Loucy (cell line): Measurements from ENCODE around the gene VPREB1.
"Not testable (repeated sequence)": the region's sequence is repeated elsewhere in the genome, so short reads cannot be mapped to it uniquely, and the experiment has no call there.

ENCODE experiments used
- H2AFZ ChIP-seq: fragments of 200-600 bp; sonication (generic); 2 replicates; pipeline ENCODE4 v1.6.0; 2016; ENCODE audit warnings: antibody characterized with exemption, mild to moderate bottlenecking, low read length, moderate library complexity
- H3F3A ChIP-seq: fragments of 200-600 bp; 2 replicates; pipeline ENCODE4 v1.6.0; 2016; ENCODE audit warnings: antibody characterized with exemption, low read depth, mild to moderate bottlenecking
- H3K27me3 ChIP-seq: fragments of 200-600 bp; sonication (generic); 2 replicates; pipeline ENCODE4 v1.6.1; 2014; ENCODE audit warnings: low read length, mild to moderate bottlenecking; ENCODE audit not compliant: insufficient read depth, poor library complexity, severe bottlenecking
- H3K36me3 ChIP-seq: fragments of 200-600 bp; sonication (generic); 2 replicates; pipeline ENCODE4 v1.6.1; 2016; ENCODE audit warnings: low read length; ENCODE audit not compliant: insufficient read depth
- H3K4me1 ChIP-seq: fragments of 200-600 bp; sonication (generic); 2 replicates; pipeline ENCODE4 v1.5.1; 2014; ENCODE audit warnings: low read length, mild to moderate bottlenecking; ENCODE audit not compliant: insufficient read depth, poor library complexity, severe bottlenecking
- H3K4me2 ChIP-seq: fragments of 200-600 bp; sonication (generic); 2 replicates; pipeline ENCODE4 v1.6.0; 2014; ENCODE audit warnings: antibody characterized with exemption, low read length, low read depth, mild to moderate bottlenecking; ENCODE audit not compliant: poor library complexity, severe bottlenecking
- H3K4me3 ChIP-seq: fragments of 200-600 bp; sonication (generic); 2 replicates; pipeline ENCODE4 v1.5.1; 2014; ENCODE audit warnings: low read length, mild to moderate bottlenecking, mixed read lengths; ENCODE audit not compliant: poor library complexity, severe bottlenecking
- H3K79me2 ChIP-seq: fragments of 200-600 bp; sonication (generic); 2 replicates; pipeline ENCODE4 v1.6.1; 2014; ENCODE audit warnings: low read length; ENCODE audit not compliant: insufficient read depth
- H3K9ac ChIP-seq: fragments of 200-600 bp; sonication (generic); 2 replicates; pipeline ENCODE4 v1.6.0; 2014; ENCODE audit warnings: mild to moderate bottlenecking, low read depth, low read length, moderate library complexity; ENCODE audit not compliant: poor library complexity, severe bottlenecking
- H3K9me2 ChIP-seq: fragments of 200-600 bp; sonication (generic); replicated peaks from 2 replicates; pipeline ENCODE4 v1.6.1; 2016; ENCODE audit warnings: low read depth, low read length, mixed read lengths
- H3K9me3 ChIP-seq: fragments of 200-600 bp; sonication (generic); 2 replicates; pipeline ENCODE4 v1.6.1; 2014; ENCODE audit warnings: mild to moderate bottlenecking, antibody characterized with exemption, low read length, low read depth; ENCODE audit not compliant: insufficient read depth
- H4K20me1 ChIP-seq: fragments of 200-600 bp; sonication (generic); 2 replicates; pipeline ENCODE4 v1.6.0; 2014; ENCODE audit warnings: antibody characterized with exemption, low read length, mild to moderate bottlenecking; ENCODE audit not compliant: insufficient read depth, poor library complexity, severe bottlenecking
- EZH2phosphoT487 ChIP-seq: fragments of 200-600 bp; IDR thresholded peaks from 2 replicates; pipeline ENCODE4 v1.6.1; 2018; ENCODE audit warnings: antibody characterized with exemption, mild to moderate bottlenecking, moderate library complexity, borderline replicate concordance
- TF ChIP-seq, protein P1 (sequence below): fragments of 200-600 bp; sonication (generic); conservative IDR thresholded peaks from 2 replicates; pipeline ENCODE4 v1.5.1; 2014; ENCODE audit warnings: mild to moderate bottlenecking, antibody characterized with exemption, low read length

Gene VPREB1

DNA sequence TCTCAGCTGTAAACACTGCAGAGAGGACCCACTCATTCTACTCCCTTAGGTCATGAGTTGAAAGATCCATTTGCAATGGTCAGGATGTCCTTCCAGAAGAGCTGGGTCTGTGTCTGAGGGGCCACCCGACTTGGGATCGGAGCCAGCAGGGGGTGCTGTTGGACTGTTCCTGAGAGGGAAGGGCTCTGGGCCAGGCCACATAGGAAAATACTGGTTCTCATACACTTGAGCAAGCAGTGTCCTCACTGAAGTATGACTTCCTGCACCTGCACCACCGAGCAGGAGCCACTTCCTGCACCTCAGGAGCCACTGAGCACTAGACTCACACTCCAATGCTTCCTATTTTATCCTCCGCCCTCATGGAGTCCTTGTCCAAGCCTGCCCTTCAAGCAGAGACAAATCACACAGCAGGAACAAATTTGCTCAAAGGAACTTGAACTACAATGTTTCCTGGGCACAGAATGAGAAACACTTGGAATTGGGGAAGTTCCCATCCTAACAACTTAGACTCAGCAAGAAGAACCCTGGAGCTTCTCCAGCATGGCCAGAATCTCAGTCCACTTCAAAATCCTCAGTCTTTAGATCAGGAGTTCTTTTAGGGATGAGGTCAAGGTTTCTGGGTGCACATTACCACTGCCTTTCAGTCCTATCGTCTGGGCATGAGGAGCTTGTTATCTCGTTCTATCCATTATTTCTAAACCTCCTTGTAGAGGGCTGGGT lies 36.6 kb upstream of the VPREB1 start:
- peak overlapping the region; percentile 51 for H3K9ac ChIP-seq
- H2AFZ ChIP-seq, result peak overlapping the region; percentile 31; the same call in 1 of the 2 replicates
- H3K4me3 ChIP-seq, result peak overlapping the region; percentile 57
- peak overlapping the region; percentile 71 for H3K4me2 ChIP-seq
- no peaks in the 10 kb centered on the region for H3K27me3 ChIP-seq
- no peaks in the 10 kb centered on the region for H3K79me2 ChIP-seq
- no peaks in the 10 kb centered on the region for H3F3A ChIP-seq
- H3K36me3 ChIP-seq, result no peaks in the 10 kb centered on the region
- no peak for TF ChIP-seq EZH2phosphoT487
- TF ChIP-seq, protein P1, sequence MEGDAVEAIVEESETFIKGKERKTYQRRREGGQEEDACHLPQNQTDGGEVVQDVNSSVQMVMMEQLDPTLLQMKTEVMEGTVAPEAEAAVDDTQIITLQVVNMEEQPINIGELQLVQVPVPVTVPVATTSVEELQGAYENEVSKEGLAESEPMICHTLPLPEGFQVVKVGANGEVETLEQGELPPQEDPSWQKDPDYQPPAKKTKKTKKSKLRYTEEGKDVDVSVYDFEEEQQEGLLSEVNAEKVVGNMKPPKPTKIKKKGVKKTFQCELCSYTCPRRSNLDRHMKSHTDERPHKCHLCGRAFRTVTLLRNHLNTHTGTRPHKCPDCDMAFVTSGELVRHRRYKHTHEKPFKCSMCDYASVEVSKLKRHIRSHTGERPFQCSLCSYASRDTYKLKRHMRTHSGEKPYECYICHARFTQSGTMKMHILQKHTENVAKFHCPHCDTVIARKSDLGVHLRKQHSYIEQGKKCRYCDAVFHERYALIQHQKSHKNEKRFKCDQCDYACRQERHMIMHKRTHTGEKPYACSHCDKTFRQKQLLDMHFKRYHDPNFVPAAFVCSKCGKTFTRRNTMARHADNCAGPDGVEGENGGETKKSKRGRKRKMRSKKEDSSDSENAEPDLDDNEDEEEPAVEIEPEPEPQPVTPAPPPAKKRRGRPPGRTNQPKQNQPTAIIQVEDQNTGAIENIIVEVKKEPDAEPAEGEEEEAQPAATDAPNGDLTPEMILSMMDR, result peak; percentile 87
- no peaks in the 10 kb centered on the region for H4K20me1 ChIP-seq
- peaks cover 38% of the 10 kb centered on the region for H3K4me1 ChIP-seq
- no peaks in the 10 kb centered on the region for H3K9me2 ChIP-seq
- H3K9me3 ChIP-seq, result no peaks in the 10 kb centered on the region

DNA sequence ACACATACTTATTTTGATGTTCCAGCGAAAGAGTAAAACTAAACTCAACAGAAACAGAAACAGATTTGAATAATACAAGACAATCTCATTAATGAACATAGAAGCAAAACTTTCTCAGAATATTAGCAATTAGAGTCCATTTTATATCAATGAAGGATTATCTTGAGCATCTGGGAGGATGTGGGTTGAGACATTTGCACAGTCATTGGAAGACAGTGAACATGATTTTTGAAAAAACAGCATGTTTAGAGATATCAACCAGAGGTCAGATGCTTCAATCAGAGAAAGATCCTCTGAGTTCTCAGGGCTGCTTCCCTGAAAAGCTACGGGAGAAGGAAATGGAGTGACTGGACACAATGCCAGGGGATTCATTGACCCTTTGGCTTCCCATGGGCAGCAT lies 35.9 kb upstream of the VPREB1 start:
- no peaks in the 10 kb centered on the region for H4K20me1 ChIP-seq
- H3K79me2 ChIP-seq, result no peaks in the 10 kb centered on the region
- H2AFZ ChIP-seq, result no peak overlapping the region
- H3K4me3 ChIP-seq, result no peak overlapping the region
- no peaks in the 10 kb centered on the region for H3K9me2 ChIP-seq
- H3K4me2 ChIP-seq, result peak overlapping the region; percentile 71
- no peaks in the 10 kb centered on the region for H3K36me3 ChIP-seq
- TF ChIP-seq, protein P1, result no peak
- TF ChIP-seq EZH2phosphoT487, result no peak
- no peaks in the 10 kb centered on the region for H3K9me3 ChIP-seq
- peaks cover 44% of the 10 kb centered on the region for H3K4me1 ChIP-seq
- H3K9ac ChIP-seq, result peak overlapping the region; percentile 51
- H3K27me3 ChIP-seq, result no peaks in the 10 kb centered on the region
- no peaks in the 10 kb centered on the region for H3F3A ChIP-seq

DNA sequence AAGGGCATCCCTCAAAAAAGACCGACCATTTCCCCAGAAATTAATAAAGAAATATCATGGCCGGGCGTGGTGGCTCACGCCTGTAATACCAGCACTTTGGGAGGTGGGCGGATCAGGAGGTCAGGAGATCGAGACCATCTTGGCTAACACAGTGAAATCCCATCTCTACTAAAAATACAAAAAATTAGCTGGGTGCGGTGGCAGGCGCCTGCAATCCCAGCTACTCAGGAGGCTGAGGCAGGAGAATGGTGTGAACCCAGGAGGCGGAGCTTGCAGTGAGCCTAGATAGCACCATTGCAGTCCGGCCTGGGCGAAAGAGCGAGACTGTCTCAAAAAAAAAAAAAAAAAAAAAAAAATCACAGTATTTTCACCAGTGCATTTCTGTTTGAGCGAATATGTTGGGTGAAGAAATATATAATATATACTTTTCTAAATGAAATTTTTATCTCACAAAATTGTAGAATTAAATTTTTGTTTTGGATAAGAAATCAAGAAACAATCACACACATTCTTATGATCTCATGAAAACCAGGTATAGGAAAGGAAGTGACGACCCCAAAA lies 35.4 kb upstream of the VPREB1 start:
- not testable (repeated sequence) for H3K4me2 ChIP-seq, H4K20me1 ChIP-seq, H3F3A ChIP-seq, H3K9me2 ChIP-seq, H3K36me3 ChIP-seq, H3K4me3 ChIP-seq, H3K9me3 ChIP-seq, H3K79me2 ChIP-seq, H2AFZ ChIP-seq, H3K27me3 ChIP-seq
- Histone ChIP-seq H3K4me1 (peaks cover 44% of the 10 kb centered on the region), H3K9ac (peak overlapping the region; percentile 51)

DNA sequence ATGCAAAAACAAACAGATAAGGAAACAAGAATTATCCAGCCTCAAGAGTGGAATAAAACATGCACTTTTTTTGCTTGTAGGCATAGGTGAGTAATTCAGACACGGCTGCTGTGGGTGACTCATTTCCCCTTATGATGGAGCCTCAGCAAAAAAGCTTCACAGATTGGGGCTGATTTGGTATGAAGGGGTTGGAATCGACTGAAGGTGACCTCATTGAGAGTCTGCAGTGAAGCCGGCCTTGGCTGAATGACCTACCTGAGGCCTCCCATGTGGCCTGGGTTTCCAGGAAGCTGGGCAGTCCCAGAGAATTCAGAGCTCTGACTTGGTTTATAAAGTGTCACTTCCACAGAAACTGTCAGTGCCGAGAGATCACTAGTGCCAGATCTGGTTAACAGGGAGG lies 34.2 kb upstream of the VPREB1 start:
- Histone ChIP-seq H3K79me2 (no peaks in the 10 kb centered on the region), H3K4me2 (peak overlapping the region; percentile 10), H3K9ac (no peak overlapping the region), H3K4me3 (no peak overlapping the region), H3K9me2 (no peaks in the 10 kb centered on the region), H4K20me1 (no peaks in the 10 kb centered on the region), H2AFZ (0 out of 2 replicates have a peak overlapping the region, but pooled peaks have one; percentile 18), H3K9me3 (no peaks in the 10 kb centered on the region), H3K4me1 (peaks cover 44% of the 10 kb centered on the region), H3K36me3 (no peaks in the 10 kb centered on the region), H3F3A (no peaks in the 10 kb centered on the region), H3K27me3 (no peaks in the 10 kb centered on the region)
- TF ChIP-seq EZH2phosphoT487, result no peak
- TF ChIP-seq, protein P1, result no peak
